HFFc6 (cell line): ENCODE data around the gene SSNA1. TPM values are rescaled to one million over a fixed set of nuclear protein-coding genes. Genes with fewer than 3 reads are reported as not detected.

Experiments
- DNase-seq: peaks from one replicate; pipeline ENCODE4 v3.0.0-alpha.2; 2018
- H3K27ac Mint-ChIP-seq: 2 replicates; pipeline ENCODE4 v1.8.0; 2020; ENCODE audit warnings: mild to moderate bottlenecking, mixed read lengths
- H3K27me3 Mint-ChIP-seq: 2 replicates; pipeline ENCODE4 v1.8.0; 2021; ENCODE audit warnings: mild to moderate bottlenecking, moderate library complexity, mixed read lengths; ENCODE audit not compliant: insufficient read depth
- H3K36me3 Mint-ChIP-seq: 2 replicates; pipeline ENCODE4 v1.8.0; 2021; ENCODE audit warnings: low read depth, mixed read lengths
- H3K4me1 Mint-ChIP-seq: 2 replicates; pipeline ENCODE4 v1.8.0; 2020; ENCODE audit warnings: low read depth, mixed read lengths
- H3K4me3 Mint-ChIP-seq: 2 replicates; pipeline ENCODE4 v1.8.0; 2020; ENCODE audit warnings: mild to moderate bottlenecking, moderate library complexity, mixed read lengths
- H3K9me3 Mint-ChIP-seq: 2 replicates; pipeline ENCODE4 v1.8.0; 2020; ENCODE audit warnings: mild to moderate bottlenecking, mixed read lengths
- total RNA-seq, 6 experiments: library from RNA; stranded (reverse); fragmentation: NEBNext Ultra II Directional; extraction: Animal tissue kit (Norgen Biotek cat#: 25700); gene quantifications; 2 replicates in 1 of 6; 3 replicates in 5 of 6; pipeline ENCODE4 v1.2.3, GENCODE V29; 2021
- TF ChIP-seq, protein P1 (sequence below): fragments of 200-600 bp; sonication (generic); IDR thresholded peaks from 2 replicates; pipeline ENCODE4 v1.5.0; 2021; ENCODE audit warnings: antibody characterized with exemption, mild to moderate bottlenecking

Gene SSNA1
- total RNA-seq, 6 experiments from 2014 or later, result 76.7 to 82.8 (median 82.1) TPM

DNA sequence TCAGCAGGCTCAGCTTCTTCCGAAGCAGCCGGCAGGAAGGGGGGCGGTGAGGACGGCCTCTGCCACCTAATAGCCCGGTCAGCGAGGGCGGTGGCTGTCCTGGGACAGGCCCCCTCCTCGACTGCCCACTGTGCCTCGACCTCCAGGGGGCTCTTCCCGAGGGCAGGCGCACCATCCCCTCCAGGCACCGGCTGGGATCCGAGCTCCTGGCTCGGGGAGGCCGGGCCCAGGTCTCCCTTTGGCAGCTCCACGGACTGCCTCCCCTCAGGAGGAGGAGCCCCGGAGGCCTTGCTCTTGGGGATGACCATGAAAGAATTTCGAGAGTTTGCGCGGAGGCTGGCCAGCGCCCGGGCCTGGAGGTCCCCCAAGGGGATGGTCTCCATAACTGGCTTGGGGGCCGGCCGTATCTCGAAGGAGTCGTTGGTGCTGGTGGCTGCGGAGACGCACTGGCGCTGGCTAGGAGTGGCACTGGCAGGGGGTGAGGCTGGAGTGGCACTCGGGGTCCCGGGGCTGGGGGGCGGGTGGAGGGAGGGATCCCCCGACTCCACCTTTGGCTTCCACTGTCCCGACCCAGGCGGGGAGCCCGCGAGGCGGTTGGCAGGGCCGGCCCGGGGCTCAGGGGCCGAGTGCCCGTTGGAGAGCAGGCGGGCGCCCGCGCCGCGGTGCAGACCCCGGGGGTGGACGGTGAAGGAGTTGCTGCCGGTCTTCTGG is 11.1 kb downstream of the SSNA1 start:
- no peaks in the 10 kb centered on the region for H3K9me3 Mint-ChIP-seq
- no peaks in the 10 kb centered on the region for H3K36me3 Mint-ChIP-seq
- H3K4me3 Mint-ChIP-seq, result peak overlapping the region; percentile 87
- no peak for DNase-seq
- H3K27me3 Mint-ChIP-seq, result peaks cover 3% of the 10 kb centered on the region
- peaks cover 21% of the 10 kb centered on the region for H3K4me1 Mint-ChIP-seq
- H3K27ac Mint-ChIP-seq, result peak overlapping the region; percentile 48; the same call in 1 of the 2 replicates
- TF ChIP-seq, protein P1, sequence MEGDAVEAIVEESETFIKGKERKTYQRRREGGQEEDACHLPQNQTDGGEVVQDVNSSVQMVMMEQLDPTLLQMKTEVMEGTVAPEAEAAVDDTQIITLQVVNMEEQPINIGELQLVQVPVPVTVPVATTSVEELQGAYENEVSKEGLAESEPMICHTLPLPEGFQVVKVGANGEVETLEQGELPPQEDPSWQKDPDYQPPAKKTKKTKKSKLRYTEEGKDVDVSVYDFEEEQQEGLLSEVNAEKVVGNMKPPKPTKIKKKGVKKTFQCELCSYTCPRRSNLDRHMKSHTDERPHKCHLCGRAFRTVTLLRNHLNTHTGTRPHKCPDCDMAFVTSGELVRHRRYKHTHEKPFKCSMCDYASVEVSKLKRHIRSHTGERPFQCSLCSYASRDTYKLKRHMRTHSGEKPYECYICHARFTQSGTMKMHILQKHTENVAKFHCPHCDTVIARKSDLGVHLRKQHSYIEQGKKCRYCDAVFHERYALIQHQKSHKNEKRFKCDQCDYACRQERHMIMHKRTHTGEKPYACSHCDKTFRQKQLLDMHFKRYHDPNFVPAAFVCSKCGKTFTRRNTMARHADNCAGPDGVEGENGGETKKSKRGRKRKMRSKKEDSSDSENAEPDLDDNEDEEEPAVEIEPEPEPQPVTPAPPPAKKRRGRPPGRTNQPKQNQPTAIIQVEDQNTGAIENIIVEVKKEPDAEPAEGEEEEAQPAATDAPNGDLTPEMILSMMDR, result peak; percentile 34; the same call in 1 of the 2 replicates

DNA sequence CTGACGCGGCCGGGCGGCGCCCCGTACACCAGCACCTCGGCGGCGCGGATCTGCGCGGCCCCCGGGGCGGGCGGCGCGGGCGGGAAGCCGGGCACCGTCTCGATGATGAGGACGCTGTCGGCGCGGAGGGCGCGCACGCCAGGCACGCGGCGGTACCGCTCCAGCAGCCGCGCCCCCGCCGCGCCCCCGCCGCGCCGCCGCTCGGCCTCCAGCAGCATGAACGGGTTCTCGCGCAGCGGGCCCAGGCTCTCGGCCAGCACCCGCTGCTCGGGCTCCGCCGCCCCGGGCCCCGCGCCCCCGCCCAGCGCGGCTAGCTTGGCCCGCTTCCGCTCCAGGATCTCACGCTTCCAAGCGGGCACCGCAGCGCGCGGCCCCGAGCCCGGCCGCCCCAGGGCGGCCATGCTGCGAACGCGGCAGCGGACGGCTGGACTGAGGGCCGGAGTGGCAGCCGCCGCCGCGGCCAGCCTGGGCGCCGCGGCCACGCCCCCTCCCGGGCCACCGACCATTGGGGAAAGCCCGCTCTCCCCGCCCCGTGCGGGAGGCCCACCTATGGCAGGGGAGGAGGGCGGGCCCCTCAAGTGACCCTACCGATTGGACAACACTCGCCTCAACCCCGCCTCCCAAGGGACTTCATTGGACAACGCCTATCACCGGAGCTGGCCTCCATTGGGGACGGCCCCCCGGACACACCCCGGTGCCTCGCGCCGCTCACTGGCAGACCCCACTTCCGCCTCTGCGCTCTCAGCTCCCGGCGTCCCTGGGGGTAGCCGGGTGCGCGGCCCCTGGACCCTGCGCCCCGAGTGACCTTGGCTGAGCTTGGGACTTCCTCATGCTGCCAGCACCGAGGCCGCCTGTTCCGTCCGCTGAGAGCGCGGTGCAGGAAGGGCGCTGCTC is 12.1 kb downstream of the SSNA1 start, which contains the start of gene TPRN:
Gene TPRN (minus strand): TSS at position 431 of the 894 bp plus-strand sequence. CDS start 30 bp downstream, at position 401.
- no peaks in the 10 kb centered on the region for H3K9me3 Mint-ChIP-seq
- no peaks in the 10 kb centered on the region for H3K36me3 Mint-ChIP-seq
- H3K27ac Mint-ChIP-seq, result peak within 1 kb of the TSS; percentile 48; the same call in 1 of the 2 replicates

GRCh38 chr9:137201205-137201868 is 12.9 kb downstream of the SSNA1 start:
- H3K4me3 Mint-ChIP-seq, result peak overlapping the region; percentile 85
- no peaks in the 10 kb centered on the region for H3K9me3 Mint-ChIP-seq
- TF ChIP-seq, protein P1, result no peak
- H3K27me3 Mint-ChIP-seq, result peaks cover 3% of the 10 kb centered on the region
- H3K27ac Mint-ChIP-seq, result peak overlapping the region; percentile 17; the same call in 1 of the 2 replicates
- peaks cover 28% of the 10 kb centered on the region for H3K4me1 Mint-ChIP-seq
- H3K36me3 Mint-ChIP-seq, result peaks cover under 1% of the 10 kb centered on the region; the same call in 1 of the 2 replicates
- DNase-seq, result no peak

More for the DNA sequence above, 12.1 kb downstream of the SSNA1 start, which contains the start of gene TPRN:
- peaks cover 22% of the 10 kb centered on the region for H3K4me1 Mint-ChIP-seq
- peaks cover 3% of the 10 kb centered on the region for H3K27me3 Mint-ChIP-seq
- TF ChIP-seq, protein P1, result no peak
- H3K4me3 Mint-ChIP-seq, result peak within 1 kb of the TSS; percentile 87
- peak; percentile 97 for DNase-seq

GRCh38 chr9:137202966-137203365 is 14.5 kb downstream of the SSNA1 start:
- Mint-ChIP-seq H3K4me3 (no peak overlapping the region), H3K9me3 (no peaks in the 10 kb centered on the region), H3K4me1 (peaks cover 42% of the 10 kb centered on the region), H3K36me3 (peaks cover 14% of the 10 kb centered on the region), H3K27ac (no peak overlapping the region), H3K27me3 (peaks cover 1% of the 10 kb centered on the region)
- TF ChIP-seq, protein P1, result no peak
- no peak for DNase-seq

DNA sequence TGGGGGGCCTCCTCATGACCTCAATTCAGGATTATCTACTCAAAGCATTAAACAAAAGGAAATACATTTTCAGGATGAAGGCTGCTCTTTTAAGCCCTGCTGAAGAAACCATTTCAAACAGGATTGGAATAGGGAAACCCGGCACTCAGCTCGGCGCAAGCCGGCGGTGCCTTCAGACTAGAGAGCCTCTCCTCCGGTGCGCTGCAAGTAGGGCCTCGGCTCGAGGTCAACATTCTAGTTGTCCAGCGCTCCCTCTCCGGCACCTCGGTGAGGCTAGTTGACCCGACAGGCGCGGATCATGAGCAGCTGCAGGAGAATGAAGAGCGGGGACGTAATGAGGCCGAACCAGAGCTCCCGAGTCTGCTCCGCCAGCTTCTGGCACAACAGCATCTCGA is 16.3 kb downstream of the SSNA1 start:
- Mint-ChIP-seq H3K27ac (peak overlapping the region; percentile 86), H3K9me3 (no peaks in the 10 kb centered on the region), H3K27me3 (peaks cover 1% of the 10 kb centered on the region), H3K36me3 (peaks cover 20% of the 10 kb centered on the region), H3K4me1 (peaks cover 33% of the 10 kb centered on the region), H3K4me3 (peak overlapping the region; percentile 98)
- TF ChIP-seq, protein P1, result no peak
- DNase-seq, result no peak
